ENCODE data around the gene TPRKB. TPM values are rescaled to one million over a fixed set of nuclear protein-coding genes. Genes with fewer than 3 reads are reported as not detected.
"Not testable (repeated sequence)": the region's sequence is repeated elsewhere in the genome, so short reads cannot be mapped to it uniquely, and the experiment has no call there.

Gene TPRKB
- total RNA-seq, 1 experiment from 2014 or later = 42.1 TPM

- H3K4me3 ChIP-seq (ENCODE audit: low read depth, low read length); H3K9me3 Mint-ChIP-seq (ENCODE audit: unreplicated experiment); H3K27me3 ChIP-seq (replicated peaks; ENCODE audit: control insufficient read depth, insufficient read depth, low read length); H3K4me3 Mint-ChIP-seq (ENCODE audit: unreplicated experiment); BruUV-seq (replicated peaks); H3K36me3 ChIP-seq (ENCODE audit: control insufficient read depth, insufficient read depth, low read length); H3K27ac Mint-ChIP-seq (ENCODE audit: unreplicated experiment); H3K36me3 Mint-ChIP-seq (ENCODE audit: insufficient read depth, unreplicated experiment); intact Hi-C loops (cut with micrococcal nuclease; ENCODE audit: unreplicated experiment); H3K27me3 Mint-ChIP-seq (ENCODE audit: insufficient read depth, unreplicated experiment); H3K4me1 Mint-ChIP-seq (ENCODE audit: low read depth, unreplicated experiment); POLR2A ChIA-PET; H3K9me3 ChIP-seq; H3K4me1 ChIP-seq: not testable (repeated sequence)
- TF ChIP-seq, protein P1, sequence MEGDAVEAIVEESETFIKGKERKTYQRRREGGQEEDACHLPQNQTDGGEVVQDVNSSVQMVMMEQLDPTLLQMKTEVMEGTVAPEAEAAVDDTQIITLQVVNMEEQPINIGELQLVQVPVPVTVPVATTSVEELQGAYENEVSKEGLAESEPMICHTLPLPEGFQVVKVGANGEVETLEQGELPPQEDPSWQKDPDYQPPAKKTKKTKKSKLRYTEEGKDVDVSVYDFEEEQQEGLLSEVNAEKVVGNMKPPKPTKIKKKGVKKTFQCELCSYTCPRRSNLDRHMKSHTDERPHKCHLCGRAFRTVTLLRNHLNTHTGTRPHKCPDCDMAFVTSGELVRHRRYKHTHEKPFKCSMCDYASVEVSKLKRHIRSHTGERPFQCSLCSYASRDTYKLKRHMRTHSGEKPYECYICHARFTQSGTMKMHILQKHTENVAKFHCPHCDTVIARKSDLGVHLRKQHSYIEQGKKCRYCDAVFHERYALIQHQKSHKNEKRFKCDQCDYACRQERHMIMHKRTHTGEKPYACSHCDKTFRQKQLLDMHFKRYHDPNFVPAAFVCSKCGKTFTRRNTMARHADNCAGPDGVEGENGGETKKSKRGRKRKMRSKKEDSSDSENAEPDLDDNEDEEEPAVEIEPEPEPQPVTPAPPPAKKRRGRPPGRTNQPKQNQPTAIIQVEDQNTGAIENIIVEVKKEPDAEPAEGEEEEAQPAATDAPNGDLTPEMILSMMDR (IDR thresholded peaks at IDR 0.05; ENCODE audit: insufficient read depth in 1 of 2, low read depth in 1 of 2, low read length in 1 of 2, severe bottlenecking in 1 of 2, unreplicated experiment in 1 of 2) = peak; percentile 55 to 67
- CTCF ChIA-PET = interaction anchor here (0.6 to 1.0 kb wide), 5 partner anchors 10 to 655 kb away, joined by 3 to 6 read pairs (median 3); partner anchors contain the start of gene TPRKB
- DNase-seq = peak in 1 of 2 experiments; percentile 60
Observed at GRCh38 chr2:73679951-73680571, 57.1 kb downstream of the TPRKB start.

Other genes starting within 250 kb of the TPRKB start
- gene NAT8, start 94.9 kb downstream of the TPRKB start, total RNA-seq (2022) = not detected in 2 replicates
- 23.8 and 24.3 TPM in 2 replicates for gene DUSP11, start 42.8 kb upstream of the TPRKB start, total RNA-seq (2022)
- gene C2orf78, start 46.8 kb upstream of the TPRKB start, total RNA-seq (2022) = not detected in 2 replicates
- gene STAMBP, start 91.6 kb upstream of the TPRKB start, total RNA-seq (2022) = 49.8 and 50.1 TPM in 2 replicates
- 2.6 and 5.7 TPM in 2 replicates for gene ACTG2, start 155.7 kb upstream of the TPRKB start, total RNA-seq (2022)
- 69.6 and 70.7 TPM in 2 replicates for gene DGUOK, start 189.5 kb upstream of the TPRKB start, total RNA-seq (2022)
- gene TET3, start 247.6 kb upstream of the TPRKB start, total RNA-seq (2022) = 27.5 and 27.8 TPM in 2 replicates